ENCODE measurements around the gene PRKAG2.

GRCh38 chr7:151800391-151800790 is 76.5 kb downstream of the PRKAG2 start:
- TF ChIP-seq, protein P1, sequence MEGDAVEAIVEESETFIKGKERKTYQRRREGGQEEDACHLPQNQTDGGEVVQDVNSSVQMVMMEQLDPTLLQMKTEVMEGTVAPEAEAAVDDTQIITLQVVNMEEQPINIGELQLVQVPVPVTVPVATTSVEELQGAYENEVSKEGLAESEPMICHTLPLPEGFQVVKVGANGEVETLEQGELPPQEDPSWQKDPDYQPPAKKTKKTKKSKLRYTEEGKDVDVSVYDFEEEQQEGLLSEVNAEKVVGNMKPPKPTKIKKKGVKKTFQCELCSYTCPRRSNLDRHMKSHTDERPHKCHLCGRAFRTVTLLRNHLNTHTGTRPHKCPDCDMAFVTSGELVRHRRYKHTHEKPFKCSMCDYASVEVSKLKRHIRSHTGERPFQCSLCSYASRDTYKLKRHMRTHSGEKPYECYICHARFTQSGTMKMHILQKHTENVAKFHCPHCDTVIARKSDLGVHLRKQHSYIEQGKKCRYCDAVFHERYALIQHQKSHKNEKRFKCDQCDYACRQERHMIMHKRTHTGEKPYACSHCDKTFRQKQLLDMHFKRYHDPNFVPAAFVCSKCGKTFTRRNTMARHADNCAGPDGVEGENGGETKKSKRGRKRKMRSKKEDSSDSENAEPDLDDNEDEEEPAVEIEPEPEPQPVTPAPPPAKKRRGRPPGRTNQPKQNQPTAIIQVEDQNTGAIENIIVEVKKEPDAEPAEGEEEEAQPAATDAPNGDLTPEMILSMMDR (IDR thresholded peaks at IDR 0.05), result no peak
- no peak for TF ChIP-seq POLR2A (IDR thresholded peaks at IDR 0.05)

All from Peyer's patch (tissue), 4 donors.